GM21717 (cell line): ENCODE measurements around the gene B4GALT2.
A peak's percentile ranks its signal among the peaks of the same experiment; 100 is the strongest.

Source experiments
- ATAC-seq: cut with Tn5 transposase; IDR thresholded peaks from one replicate; pipeline ENCODE4 v1.9.1; 2021; ENCODE audit warnings: mild to moderate bottlenecking, moderate library complexity; ENCODE audit not compliant: unreplicated experiment

The B4GALT2 gene

GRCh38 chr1:44027320-44027719, 48.3 kb downstream of the B4GALT2 start:
- ATAC-seq: no peak

GRCh38 chr1:44029260-44029910, 50.4 kb downstream of the B4GALT2 start:
- peak; percentile 25 for ATAC-seq

- ATAC-seq: peak; percentile 58
Observed at GRCh38 chr1:44029911-44030604, 51.0 kb downstream of the B4GALT2 start.

GRCh38 chr1:44030605-44031251, 51.7 kb downstream of the B4GALT2 start:
- ATAC-seq: peak; percentile 17

DNA sequence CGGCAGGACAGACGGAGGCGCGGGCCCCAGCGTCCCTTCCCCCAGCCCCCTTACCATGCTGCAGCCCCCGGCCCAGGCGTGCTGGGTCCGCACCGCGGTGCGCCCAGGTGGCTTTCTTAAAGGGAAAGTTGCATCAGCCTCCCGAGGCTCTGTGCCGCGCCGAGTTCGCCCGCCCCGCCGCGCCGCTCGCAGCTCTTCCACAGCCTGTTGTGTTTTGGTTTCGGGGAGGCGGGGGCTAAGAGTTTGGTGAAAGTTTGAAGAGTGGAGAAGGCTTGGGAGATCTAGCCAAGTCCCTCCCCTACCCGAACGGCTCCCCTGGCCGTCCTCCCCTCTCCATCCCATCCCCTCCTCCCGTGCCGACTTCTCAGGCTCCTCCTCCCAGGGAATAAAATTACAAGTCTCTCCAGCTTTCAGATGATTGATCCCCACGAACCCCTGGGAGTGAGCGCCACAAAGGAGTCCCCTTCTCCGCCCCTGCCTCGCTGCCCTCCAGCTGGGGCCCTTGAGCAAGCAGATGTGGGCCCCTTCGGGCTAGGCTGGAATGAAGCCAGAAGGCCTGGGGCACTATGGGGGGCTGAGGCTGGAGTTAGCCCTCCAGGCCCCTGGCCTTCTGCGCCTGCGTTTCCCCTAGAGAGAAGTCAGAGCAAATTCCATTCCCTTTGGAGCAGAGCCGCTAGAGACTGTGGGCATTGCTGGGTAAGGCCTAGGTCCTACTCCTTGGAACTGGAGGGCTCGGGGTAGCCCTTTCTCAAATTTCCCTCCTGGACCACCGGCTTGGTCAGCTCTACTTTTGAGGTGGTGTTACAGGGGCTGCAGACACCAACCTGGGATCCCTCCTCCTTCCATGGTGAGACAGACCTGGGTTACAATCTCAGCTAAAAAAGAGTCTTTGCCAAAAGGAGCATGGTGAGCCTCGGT, 52.5 kb downstream of the B4GALT2 start, which contains the start of gene SLC6A9:
SLC6A9 (minus strand) TSS at position 211 of the 918 bp plus-strand sequence. CDS start 7,185 bp downstream, outside the sequence.
- ATAC-seq: no peak

DNA sequence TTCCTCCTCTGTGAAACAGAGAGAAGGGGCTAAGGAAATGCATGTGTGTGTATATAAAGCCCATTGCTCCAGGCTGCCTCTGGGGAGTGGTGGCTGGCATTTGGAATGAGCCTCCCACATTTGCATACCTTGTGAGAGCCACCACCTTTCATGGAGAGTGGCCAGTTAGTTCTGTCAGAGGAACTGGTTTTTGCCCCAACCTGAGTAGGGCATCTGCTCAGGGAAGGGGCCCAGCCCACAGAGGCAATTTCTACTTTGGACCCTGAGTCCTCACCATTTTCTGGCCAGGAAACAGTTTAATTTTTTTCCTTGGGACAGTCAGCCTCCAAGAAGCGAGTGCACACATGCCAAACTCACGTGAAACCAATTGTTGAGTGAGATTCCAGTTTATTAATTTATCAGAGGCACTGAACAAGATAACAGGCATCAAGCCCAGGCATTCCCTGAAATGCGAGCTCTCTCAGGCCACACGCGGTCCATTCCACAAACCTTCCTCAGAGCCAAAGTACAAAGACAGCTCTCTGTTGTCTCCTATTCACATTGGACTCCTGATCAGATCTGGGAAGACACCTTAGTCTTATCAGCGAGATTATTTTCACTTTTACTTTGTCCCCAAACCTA, 53.3 kb downstream of the B4GALT2 start:
- no peak for ATAC-seq

DNA sequence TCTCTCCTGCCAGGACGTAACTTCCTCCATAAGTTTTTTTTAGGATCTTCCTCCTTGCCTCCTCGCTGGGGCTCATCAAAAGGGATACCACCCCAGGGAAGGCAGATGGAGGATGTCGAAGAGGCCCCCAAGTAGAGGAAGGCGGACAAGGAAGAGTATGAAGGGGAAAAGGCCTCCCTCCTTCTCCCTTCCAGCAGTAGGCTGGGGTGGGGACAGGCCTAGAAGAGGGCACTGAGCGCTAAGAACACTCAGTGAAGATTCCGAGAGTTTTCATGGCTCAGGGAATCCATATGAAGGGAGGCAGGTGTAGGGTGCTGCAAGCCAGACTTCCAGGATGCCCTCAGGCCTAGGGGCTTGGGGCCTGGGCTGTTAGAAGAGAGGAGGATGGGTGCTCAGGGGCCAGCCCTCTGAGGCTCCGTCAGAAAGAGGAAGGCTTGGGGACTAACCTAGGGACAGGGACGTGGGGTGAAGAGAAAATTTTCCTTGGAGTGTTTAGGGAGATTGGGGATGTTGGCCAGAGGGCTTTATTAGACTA, 54.1 kb downstream of the B4GALT2 start:
- no peak for ATAC-seq

- no peak for ATAC-seq
Observed at GRCh38 chr1:44033756-44034155, 54.7 kb downstream of the B4GALT2 start.

DNA sequence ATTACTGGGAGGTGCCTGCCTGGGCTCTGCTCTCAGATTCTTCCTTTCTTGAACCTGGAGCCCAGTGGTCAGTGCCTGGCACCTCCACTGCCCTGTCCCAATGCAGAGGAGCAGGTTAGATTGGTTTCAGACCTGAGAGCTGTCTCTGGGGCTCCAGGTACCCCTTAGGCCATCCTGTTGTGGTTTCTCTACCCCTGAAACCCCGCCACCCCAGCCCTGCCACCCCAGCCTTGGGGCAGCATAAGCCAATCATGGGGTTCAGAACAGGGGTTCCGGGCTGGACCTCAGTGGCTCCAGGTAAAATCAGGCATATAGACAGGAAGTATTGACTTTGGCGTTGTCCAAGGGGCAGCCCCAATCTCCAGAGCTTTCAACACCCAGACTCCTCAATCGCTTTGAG, 55.4 kb downstream of the B4GALT2 start:
- no peak for ATAC-seq

- no peak for ATAC-seq
Observed at GRCh38 chr1:44034976-44035716, 56.1 kb downstream of the B4GALT2 start.

- no peak for ATAC-seq
Observed at GRCh38 chr1:44035726-44036408, 56.9 kb downstream of the B4GALT2 start.

GRCh38 chr1:44036409-44037139, 57.6 kb downstream of the B4GALT2 start:
- ATAC-seq: no peak

DNA sequence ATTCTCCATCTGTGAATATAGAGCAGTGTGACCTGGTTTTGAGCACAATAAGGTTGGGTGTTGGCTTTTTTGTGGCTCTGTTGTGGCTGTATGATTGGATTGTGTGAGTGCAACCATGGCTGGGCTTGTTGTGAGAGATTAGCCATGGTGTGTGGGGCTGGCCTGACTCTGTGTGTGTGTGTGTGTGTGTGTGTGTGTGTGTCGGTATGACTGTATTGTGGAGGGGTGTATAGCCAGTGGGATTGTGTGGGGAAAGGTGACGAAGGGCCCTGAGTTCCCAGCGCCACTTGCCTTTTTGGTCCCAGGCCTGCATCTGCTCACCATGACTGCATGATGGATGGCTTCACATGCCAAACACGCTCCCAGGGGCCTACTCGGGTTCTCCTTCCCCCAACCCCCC, 58.1 kb downstream of the B4GALT2 start:
- ATAC-seq: no peak

DNA sequence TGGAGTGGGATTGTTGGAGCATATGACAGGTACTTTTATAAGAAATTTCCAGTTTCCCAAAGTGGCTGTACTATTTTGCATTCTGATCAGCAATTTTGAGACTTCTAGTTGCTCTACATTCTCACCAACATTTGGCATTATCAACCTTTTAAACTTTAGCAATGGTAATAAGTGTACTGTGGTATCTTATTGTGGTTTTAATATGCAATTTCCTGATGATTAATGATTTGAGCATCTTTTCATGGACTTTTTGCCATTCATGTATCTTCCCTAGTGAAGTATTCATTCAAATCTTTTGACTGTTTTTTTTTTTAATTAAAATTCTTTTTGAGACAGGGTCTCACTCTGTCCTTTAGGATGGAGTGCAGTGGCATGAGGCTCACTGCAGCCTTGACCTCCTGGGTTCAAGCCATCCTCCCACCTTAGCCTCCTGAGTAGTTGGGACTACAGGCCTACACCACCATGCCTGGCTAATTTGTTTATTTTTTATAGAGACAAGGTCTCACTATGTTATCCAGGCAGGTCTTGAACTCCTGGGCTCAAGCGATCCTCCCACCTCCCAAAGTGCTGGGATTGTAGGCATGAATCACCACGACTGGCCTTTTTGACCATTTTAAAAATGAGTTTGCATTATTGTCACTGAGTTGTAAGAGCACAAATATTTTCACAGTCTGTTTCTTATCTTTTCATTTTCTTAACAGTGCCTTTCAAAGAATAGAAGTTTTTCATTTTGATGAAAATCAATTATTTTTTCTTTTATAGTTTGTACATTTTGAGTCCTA, 60.1 kb downstream of the B4GALT2 start:
- ATAC-seq: no peak

DNA sequence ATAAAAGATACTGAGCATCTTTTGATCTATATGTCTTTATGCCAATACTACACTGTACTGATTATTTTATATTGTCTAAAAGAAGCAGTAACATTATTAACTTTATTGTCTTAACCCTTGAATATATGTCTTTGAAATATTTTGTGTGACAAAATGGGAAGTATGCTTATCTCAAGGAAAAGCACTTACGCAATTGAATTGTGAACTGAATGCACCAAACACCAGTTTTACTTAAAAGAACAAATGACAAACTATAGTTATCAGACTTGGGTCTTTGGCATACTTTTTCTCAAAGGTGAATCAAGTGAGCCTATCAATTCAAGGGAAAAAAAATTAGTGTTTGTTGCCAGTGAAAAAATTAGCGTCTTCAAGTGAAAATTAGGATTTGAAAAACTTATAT, 61.4 kb downstream of the B4GALT2 start:
- ATAC-seq: no peak
